Left ventricle myocardium inferior (tissue), 1 donor: ENCODE results near the gene TMEM181. TPM values are rescaled to one million over a fixed set of nuclear protein-coding genes. Genes with fewer than 3 reads are reported as not detected.

Source experiments
- DNase-seq: peaks from one replicate; pipeline ENCODE4 v3.0.0-alpha.2; 2020
- H3K27ac ChIP-seq: fragments of 200-600 bp; replicated peaks from 2 replicates; pipeline ENCODE4 v1.8.0; 2021
- H3K27me3 ChIP-seq: fragments of 200-600 bp; 2 replicates; pipeline ENCODE4 v1.8.0; 2021; ENCODE audit warnings: low read depth
- H3K36me3 ChIP-seq: fragments of 200-600 bp; 2 replicates; pipeline ENCODE4 v1.8.0; 2021
- H3K4me1 ChIP-seq: fragments of 200-600 bp; 2 replicates; pipeline ENCODE4 v1.8.0; 2021
- H3K4me3 ChIP-seq: fragments of 200-600 bp; 2 replicates; pipeline ENCODE4 v1.8.0; 2021; ENCODE audit warnings: mild to moderate bottlenecking, moderate library complexity
- H3K9me3 ChIP-seq: fragments of 200-600 bp; replicated peaks from 2 replicates; pipeline ENCODE4 v1.8.0; 2021
- CTCF ChIP-seq: fragments of 200-600 bp; IDR thresholded peaks from 2 replicates; pipeline ENCODE4 v1.8.0; 2021; ENCODE audit warnings: antibody characterized with exemption, mild to moderate bottlenecking, borderline replicate concordance
- intact Hi-C: fragments of 100-400 bp; cut with micrococcal nuclease; formaldehyde crosslinking; loops from one replicate; pipeline ENCODE4 v1.11.0; 2022
- total RNA-seq: library from RNA; stranded (reverse); fragmentation: NEBNext Ultra II Directional; extraction: Animal tissue kit (Norgen Biotek cat#: 25700); gene quantifications from one replicate; pipeline ENCODE4 v1.2.1, GENCODE V29; 2021
- donor health status: DM: no; HTN: yes; CAD: no; lungs with severe emphysema.

The TMEM181 gene
- total RNA-seq, 1 donor from 2014 or later = 8.8 TPM

DNA sequence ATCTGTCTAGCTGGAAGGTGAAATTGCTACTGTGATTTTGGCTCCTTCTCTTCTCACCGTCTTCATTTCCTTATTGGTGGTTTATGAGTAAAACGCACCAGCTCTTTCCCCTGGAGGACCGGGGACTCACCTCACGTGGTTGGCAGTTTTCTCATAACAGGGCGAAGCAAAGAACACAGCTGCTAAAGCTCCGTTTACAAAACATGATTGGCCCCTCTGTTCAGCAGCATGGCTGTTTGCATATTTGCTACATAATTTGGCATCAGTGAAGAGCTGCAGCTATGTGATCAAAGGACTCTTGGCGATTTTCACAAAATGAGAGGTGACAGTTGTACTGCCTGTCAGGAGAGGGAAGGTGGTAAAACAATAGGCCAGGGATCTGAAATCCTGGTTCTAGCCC is 20.5 kb upstream of the TMEM181 start:
- intact Hi-C loops = no loop called here
- Histone ChIP-seq H3K27me3 (peaks cover 38% of the 10 kb centered on the region), H3K27ac (no peak overlapping the region), H3K4me3 (no peak overlapping the region), H3K4me1 (peaks cover 17% of the 10 kb centered on the region), H3K36me3 (no peaks in the 10 kb centered on the region), H3K9me3 (no peaks in the 10 kb centered on the region)
- DNase-seq = no peak
- no peak for TF ChIP-seq CTCF

DNA sequence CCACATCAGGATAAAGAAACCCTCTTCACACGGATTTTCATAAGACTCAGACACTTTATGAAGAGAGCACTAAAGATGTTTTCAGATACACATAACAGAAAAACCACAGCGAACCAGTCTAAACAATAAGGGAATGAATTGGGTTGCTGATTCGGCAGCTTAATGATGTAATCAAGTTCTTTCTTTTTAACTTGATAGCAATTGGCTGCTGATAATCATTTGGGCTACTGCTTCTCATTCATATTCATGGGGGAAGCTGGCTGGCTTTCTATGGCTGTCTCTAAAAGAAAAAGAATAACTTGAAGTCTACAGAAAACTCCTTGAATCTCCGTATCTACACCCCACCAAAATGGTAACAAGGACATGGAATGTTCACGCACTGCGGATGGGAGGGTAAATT is 20.0 kb upstream of the TMEM181 start:
- no peak overlapping the region for H3K27ac ChIP-seq
- H3K4me3 ChIP-seq = no peak overlapping the region
- no peak for DNase-seq
- peaks cover 34% of the 10 kb centered on the region for H3K27me3 ChIP-seq
- no peaks in the 10 kb centered on the region for H3K36me3 ChIP-seq
- TF ChIP-seq CTCF = no peak
- peaks cover 17% of the 10 kb centered on the region for H3K4me1 ChIP-seq
- no peaks in the 10 kb centered on the region for H3K9me3 ChIP-seq
- intact Hi-C loops = no loop called here

DNA sequence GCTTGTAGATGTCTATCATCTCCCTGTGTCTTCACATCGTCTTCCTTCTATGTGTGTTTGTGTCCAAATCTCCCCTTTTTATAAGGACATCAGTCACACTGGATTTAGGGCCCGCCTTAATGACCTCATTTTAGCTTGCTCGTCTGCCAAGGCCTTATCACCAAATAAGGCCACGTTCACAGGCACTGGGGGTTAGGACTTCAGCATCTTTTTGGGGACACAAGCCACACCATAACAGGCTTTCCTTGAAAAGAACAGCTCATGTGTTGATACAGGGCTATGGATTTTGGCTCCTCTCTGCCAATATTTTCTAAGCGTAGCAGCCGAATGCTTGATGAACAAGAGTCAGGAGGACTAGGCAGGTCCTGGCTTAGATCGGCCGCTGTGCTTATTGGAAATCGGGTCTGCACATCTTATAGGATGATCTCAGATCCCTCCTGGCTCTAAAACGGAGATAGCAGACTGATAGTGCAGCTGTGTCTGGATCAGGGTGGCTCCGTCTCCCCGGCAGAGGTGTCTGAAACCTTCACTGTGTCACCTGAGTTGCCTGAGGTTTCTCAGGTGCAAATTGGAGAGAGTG is 16.2 kb upstream of the TMEM181 start:
- TF ChIP-seq CTCF = no peak
- Histone ChIP-seq H3K27me3 (peaks cover 22% of the 10 kb centered on the region), H3K27ac (no peak overlapping the region), H3K9me3 (no peaks in the 10 kb centered on the region), H3K4me3 (no peak overlapping the region), H3K36me3 (no peaks in the 10 kb centered on the region), H3K4me1 (no peaks in the 10 kb centered on the region)
- intact Hi-C loops = no loop called here
- no peak for DNase-seq

GRCh38 chr6:158544428-158544827 is 15.5 kb upstream of the TMEM181 start:
- Histone ChIP-seq H3K27me3 (peaks cover 21% of the 10 kb centered on the region), H3K27ac (no peak overlapping the region), H3K4me3 (no peak overlapping the region), H3K4me1 (no peaks in the 10 kb centered on the region), H3K36me3 (no peaks in the 10 kb centered on the region), H3K9me3 (no peaks in the 10 kb centered on the region)
- intact Hi-C loops = no loop called here
- TF ChIP-seq CTCF = no peak
- no peak for DNase-seq

- Histone ChIP-seq H3K27ac (no peak overlapping the region), H3K4me1 (no peaks in the 10 kb centered on the region), H3K4me3 (no peak overlapping the region), H3K36me3 (no peaks in the 10 kb centered on the region), H3K9me3 (no peaks in the 10 kb centered on the region), H3K27me3 (peaks cover 21% of the 10 kb centered on the region)
- DNase-seq = no peak
- no peak for TF ChIP-seq CTCF
- intact Hi-C loops = no loop called here
These were observed 14.6 kb upstream of the TMEM181 start for GRCh38 chr6:158545043-158545966.
